Measurements from ENCODE around the gene ELL2.
A peak's percentile ranks its signal among the peaks of the same experiment; 100 is the strongest.
"Not testable (repeated sequence)": the region's sequence is repeated elsewhere in the genome, so short reads cannot be mapped to it uniquely, and the experiment has no call there.

The ELL2 gene

GRCh38 chr5:95907740-95908706, 53.6 kb downstream of the ELL2 start:
- DNase-seq (ENCODE audit: low spot score) = no peak

DNA sequence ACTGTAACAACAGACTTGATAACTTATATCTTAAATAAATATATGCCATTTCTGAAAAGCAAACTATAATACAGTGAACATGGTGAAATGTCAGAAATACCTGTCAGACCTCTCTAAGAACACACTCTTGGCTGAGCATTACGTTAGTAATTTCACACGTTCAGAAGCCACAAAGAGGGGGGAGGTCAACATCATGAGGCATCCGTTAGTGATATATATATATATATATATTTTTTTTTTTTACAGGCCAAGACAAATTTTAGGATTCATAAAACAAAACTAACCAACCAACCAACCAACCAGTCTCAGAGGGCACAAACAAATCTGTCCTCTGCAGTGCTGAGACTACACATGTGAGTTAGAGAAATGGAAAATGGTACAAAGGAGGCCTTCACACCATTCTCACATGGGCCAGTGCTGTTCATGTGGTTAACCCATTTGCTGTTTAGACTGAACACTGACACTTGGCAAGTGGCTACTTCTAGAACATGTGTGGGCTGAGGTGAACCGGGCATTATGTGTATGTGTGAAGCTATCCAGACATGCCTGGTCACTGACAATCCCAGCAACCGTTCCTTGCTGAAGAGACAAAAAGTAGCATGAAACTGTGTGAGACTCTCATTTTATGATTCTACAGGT, 54.5 kb downstream of the ELL2 start:
- DNase-seq (ENCODE audit: low spot score) = no peak

DNA sequence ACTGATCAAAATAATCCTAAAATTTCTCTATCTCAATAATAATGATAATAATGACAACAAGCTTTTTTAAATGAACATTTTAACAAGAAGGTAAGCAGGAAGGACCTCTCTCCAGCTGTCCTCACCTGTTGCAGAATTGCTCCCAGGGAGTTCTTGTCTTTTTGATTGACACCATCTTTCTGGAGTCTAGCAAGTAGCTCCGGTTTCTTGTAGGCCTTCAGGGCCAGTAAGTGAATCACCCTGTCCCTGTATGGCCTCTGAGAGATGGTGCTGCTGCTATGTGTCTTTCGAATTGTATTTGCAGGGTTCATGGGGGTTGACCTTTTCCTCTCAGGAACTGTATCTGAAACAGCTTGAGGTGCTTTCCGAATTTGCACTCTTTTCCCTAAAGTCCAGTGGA, 55.3 kb downstream of the ELL2 start:
- not testable (repeated sequence) for DNase-seq (ENCODE audit: low spot score)

DNA sequence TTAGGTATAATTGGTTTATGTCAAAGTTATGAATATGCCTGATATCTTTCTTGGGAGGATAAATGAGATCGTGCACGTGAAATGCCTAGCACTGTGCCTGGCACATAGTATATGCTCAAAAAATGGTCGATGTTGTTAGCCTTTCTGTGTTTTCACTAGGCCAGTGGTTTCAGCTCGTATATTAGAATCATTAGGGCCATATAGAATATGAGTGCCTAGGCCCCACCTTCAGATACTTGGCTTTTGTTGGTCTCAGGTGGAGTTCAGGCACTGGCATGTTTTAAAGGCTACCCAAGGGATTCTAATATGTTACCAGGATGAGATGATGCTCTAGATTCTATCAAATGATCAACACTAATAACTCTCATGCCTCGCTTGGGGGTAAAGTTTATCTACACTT, 56.8 kb downstream of the ELL2 start:
- no peak for DNase-seq (ENCODE audit: low spot score)

GRCh38 chr5:95903838-95904237, 57.8 kb downstream of the ELL2 start:
- no peak for DNase-seq (ENCODE audit: low spot score)

GRCh38 chr5:95901676-95902627, 59.7 kb downstream of the ELL2 start:
- DNase-seq (ENCODE audit: low spot score) = no peak

GRCh38 chr5:95900383-95900958, 61.2 kb downstream of the ELL2 start:
- peak; percentile 72 for DNase-seq (ENCODE audit: low spot score)

- no peak for DNase-seq (ENCODE audit: low spot score)
These were observed 61.8 kb downstream of the ELL2 start for GRCh38 chr5:95899829-95900228.

GRCh38 chr5:95899006-95899405, 62.6 kb downstream of the ELL2 start:
- DNase-seq (ENCODE audit: low spot score) = no peak

GRCh38 chr5:95895771-95896170, 65.9 kb downstream of the ELL2 start:
- DNase-seq (ENCODE audit: low spot score) = peak; percentile 93

DNA sequence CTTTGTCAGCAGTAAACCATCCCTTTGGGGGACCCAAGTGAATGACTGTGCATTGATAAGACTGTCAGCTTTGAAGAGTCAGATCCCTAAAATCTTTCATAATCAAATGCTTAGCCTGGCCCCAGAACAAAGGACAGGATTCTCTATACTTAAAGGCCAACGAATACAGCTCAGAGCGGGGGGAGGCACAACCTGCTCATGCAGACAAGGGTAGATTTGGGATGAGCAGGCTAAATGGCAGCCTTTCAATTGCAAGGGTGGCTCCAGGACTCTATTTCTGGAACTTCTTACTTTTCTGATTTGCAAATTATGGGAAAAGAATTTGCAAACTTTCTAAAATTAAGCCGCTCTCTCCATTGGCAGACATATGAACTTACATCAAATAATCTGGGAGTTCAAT, 66.4 kb downstream of the ELL2 start:
- no peak for DNase-seq (ENCODE audit: low spot score)

GRCh38 chr5:95892784-95893354, 68.8 kb downstream of the ELL2 start:
- no peak for DNase-seq (ENCODE audit: low spot score)

- DNase-seq (ENCODE audit: low spot score) = no peak
These were observed 70.2 kb downstream of the ELL2 start for GRCh38 chr5:95891499-95891898.

- DNase-seq (ENCODE audit: low spot score) = no peak
These were observed 72.6 kb downstream of the ELL2 start for GRCh38 chr5:95889076-95889475.

GRCh38 chr5:95887977-95888376, 73.7 kb downstream of the ELL2 start:
- DNase-seq (ENCODE audit: low spot score) = no peak

- no peak for DNase-seq (ENCODE audit: low spot score)
These were observed 75.2 kb downstream of the ELL2 start for GRCh38 chr5:95886340-95887044.

GRCh38 chr5:95884511-95884910, 77.1 kb downstream of the ELL2 start:
- no peak for DNase-seq (ENCODE audit: low spot score)

GRCh38 chr5:95884017-95884325, 77.7 kb downstream of the ELL2 start:
- no peak for DNase-seq (ENCODE audit: low spot score)

DNA sequence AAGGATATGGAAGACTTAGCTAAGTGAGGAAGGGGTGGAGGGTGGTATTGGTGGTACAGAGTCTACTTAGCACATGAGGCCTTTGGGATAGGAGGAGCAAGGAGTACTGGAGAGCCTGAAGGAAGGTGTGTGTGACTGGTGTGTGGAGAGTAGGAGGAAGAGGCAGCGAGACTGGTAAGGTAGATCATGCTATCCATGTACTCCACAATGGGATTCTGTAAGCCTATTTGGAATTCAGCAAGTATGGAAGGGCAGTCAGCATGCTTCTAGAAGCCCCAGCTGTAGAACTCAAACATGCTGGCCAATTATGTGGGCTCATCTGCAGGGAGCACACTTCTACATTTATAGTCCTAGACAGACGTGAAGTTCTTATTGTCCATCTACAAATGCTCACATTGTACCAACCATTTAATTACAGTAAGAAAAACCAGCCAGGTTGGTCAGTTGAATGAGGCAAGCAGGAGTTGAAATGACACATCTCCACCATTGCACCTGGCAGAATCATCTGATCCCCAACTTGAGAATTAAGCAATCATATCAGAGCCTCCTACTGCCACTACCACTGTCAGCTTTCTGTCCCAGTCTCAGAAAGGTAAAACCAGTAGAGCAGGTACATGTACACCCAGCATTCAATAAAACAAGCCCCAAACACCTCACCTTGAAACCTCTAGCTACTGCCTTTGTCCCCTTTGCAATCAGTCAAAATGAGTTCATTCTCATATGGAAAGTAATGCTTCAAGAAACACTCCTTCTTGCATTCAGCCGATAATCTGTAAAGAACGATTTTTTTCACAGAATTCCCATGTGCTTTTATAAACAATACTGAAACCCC, 78.2 kb downstream of the ELL2 start:
- no peak for DNase-seq (ENCODE audit: low spot score)

DNA sequence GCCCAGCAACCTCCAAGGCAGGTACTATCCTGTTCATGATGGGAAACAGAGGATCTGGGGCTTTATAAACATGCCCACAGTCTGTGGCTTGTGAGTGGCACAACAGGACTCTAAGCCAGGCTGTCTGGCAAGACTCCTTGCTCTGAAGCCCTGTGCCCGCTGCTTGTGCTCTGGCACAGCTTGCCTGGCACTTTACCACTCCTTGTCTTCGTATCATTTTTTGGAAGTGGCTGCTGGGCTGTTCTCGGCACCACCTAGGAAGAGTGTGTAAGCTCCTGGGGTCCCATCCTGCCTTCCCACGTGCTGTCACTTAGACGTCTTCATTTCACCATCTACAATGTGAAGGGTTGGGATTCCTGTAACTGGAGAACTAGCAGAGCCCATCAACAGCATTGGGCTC, 79.8 kb downstream of the ELL2 start:
- DNase-seq (ENCODE audit: low spot score) = no peak
